Activated gamma-delta T cell treated with Interleukin-2 at 50 U/mL for 16 hours (primary cell): ENCODE data around the gene TENT4B.

Experiments
- DNase-seq: peaks from one replicate; pipeline ENCODE4 v3.0.0-alpha.2; 2020

The TENT4B gene

GRCh38 chr16:50260206-50261159 is 107.4 kb downstream of the TENT4B start:
- DNase-seq = no peak

GRCh38 chr16:50261160-50261706 is 108.1 kb downstream of the TENT4B start:
- no peak for DNase-seq

GRCh38 chr16:50261707-50262235 is 108.7 kb downstream of the TENT4B start:
- no peak for DNase-seq

- no peak for DNase-seq
Observed at GRCh38 chr16:50263060-50263909, 110.2 kb downstream of the TENT4B start.

- DNase-seq = no peak
Observed at GRCh38 chr16:50263940-50264929, 111.1 kb downstream of the TENT4B start.

GRCh38 chr16:50265260-50265659 is 112.2 kb downstream of the TENT4B start:
- DNase-seq = no peak

- no peak for DNase-seq
Observed at GRCh38 chr16:50265716-50266336, 112.7 kb downstream of the TENT4B start.

GRCh38 chr16:50266337-50267091 is 113.4 kb downstream of the TENT4B start, which contains the start of gene ADCY7:
Gene ADCY7, plus strand, starts transcription at chr16:50266551. Its CDS starts 21,629 bp downstream, at chr16:50288180.
- peak; percentile 85 for DNase-seq

GRCh38 chr16:50267151-50267631 is 114.1 kb downstream of the TENT4B start:
- no peak for DNase-seq

- peak; percentile 42 for DNase-seq
Observed at GRCh38 chr16:50267651-50268050, 114.5 kb downstream of the TENT4B start.

- no peak for DNase-seq
Observed at GRCh38 chr16:50268352-50268751, 115.2 kb downstream of the TENT4B start.

GRCh38 chr16:50269061-50269705 is 116.1 kb downstream of the TENT4B start:
- no peak for DNase-seq

GRCh38 chr16:50269769-50270509 is 116.8 kb downstream of the TENT4B start:
- DNase-seq = no peak

- DNase-seq = no peak
Observed at GRCh38 chr16:50270510-50271147, 117.5 kb downstream of the TENT4B start.

GRCh38 chr16:50271148-50272041 is 118.3 kb downstream of the TENT4B start:
- DNase-seq = no peak

- no peak for DNase-seq
Observed at GRCh38 chr16:50272111-50272571, 119.0 kb downstream of the TENT4B start.

- DNase-seq = no peak
Observed at GRCh38 chr16:50272687-50273381, 119.7 kb downstream of the TENT4B start.
